Measurements from ENCODE around the gene RPRD2.
A peak's percentile ranks its signal among the peaks of the same experiment; 100 is the strongest.

Gene RPRD2

DNA sequence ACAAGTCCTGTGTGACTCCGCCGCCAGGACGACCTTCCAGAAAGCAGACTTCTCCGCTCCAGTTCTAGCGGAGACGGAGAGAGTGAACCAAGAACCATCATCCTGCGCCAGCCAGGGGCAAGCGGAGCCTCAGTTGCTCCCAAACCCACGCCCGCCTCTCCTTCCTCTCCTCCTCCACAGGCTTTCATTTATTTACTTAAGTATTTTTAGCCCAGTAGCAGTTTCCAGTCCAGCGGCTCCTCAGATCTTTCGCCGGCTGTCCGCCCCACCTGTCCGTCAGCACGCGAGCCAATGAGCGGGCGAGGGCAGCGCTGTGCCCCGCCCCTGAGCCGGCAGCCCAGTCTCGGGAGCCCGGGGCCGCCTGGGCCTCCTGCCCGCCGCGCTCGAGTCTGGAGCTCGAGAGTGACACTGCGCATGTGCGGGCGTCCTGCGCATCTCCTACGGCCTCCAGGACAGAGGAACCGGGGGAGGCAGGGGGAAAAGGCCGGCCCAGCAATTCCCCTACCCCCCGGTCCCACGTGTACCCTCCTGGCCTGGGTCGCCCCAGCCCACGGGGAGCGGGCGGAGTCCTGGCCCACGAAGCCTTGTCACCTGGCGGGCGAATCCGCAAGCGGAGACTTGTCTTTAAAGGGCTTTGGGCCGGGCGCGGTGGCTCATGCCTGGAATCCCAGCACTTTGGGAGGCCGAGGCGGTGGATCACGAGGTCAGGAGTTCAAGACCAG, 151.5 kb downstream of the RPRD2 start, which contains the start of gene FALEC:
Gene FALEC, plus strand, starts transcription at position 425 of the 722 bp plus-strand sequence.
- peak; percentile 100 for DNase-seq
- Histone ChIP-seq H3K36me3 (no peaks in the 10 kb centered on the region), H3K27ac (peak within 1 kb of the TSS; percentile 72), H3K9me3 (ENCODE audit: severe bottlenecking) (no peaks in the 10 kb centered on the region), H3K4me3 (ENCODE audit: low read depth, low read length) (peak within 1 kb of the TSS; percentile 56), H3K27me3 (ENCODE audit: insufficient read depth, low read depth, severe bottlenecking) (no peaks in the 10 kb centered on the region)
- TF ChIP-seq, protein P1, sequence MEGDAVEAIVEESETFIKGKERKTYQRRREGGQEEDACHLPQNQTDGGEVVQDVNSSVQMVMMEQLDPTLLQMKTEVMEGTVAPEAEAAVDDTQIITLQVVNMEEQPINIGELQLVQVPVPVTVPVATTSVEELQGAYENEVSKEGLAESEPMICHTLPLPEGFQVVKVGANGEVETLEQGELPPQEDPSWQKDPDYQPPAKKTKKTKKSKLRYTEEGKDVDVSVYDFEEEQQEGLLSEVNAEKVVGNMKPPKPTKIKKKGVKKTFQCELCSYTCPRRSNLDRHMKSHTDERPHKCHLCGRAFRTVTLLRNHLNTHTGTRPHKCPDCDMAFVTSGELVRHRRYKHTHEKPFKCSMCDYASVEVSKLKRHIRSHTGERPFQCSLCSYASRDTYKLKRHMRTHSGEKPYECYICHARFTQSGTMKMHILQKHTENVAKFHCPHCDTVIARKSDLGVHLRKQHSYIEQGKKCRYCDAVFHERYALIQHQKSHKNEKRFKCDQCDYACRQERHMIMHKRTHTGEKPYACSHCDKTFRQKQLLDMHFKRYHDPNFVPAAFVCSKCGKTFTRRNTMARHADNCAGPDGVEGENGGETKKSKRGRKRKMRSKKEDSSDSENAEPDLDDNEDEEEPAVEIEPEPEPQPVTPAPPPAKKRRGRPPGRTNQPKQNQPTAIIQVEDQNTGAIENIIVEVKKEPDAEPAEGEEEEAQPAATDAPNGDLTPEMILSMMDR (IDR thresholded peaks at IDR 0.05; ENCODE audit: low read depth, low read length), result no peak

DNA sequence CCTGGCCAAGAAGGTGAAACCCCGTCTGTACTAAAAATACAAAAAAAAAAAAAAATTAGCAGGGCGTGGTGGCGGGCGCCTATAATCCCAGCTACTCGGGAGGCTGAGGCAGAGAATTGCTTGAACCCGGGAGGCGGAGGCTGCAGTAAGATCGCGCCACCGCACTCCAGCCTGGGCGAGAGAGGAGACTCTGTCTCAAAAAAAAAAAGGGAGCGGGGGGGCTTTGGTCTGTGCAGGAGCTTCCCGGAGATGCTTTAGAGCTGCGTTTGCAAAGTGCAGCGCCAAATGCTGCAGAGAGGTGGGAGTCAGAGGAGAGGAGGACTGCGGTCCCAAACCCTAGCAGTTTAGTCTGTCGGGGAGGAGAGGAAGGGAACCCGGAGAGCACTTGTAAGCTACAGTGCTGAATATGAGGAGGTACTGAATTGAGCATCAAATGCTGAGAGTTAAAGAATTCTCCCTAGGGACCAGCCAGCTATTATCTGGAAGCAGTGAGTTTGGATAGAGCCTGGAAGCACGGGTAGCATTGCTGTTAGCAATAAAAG, 152.2 kb downstream of the RPRD2 start:
- Histone ChIP-seq H3K9me3 (ENCODE audit: severe bottlenecking) (no peaks in the 10 kb centered on the region), H3K27ac (peak overlapping the region; percentile 72), H3K4me3 (ENCODE audit: low read depth, low read length) (peak overlapping the region; percentile 56), H3K27me3 (ENCODE audit: insufficient read depth, low read depth, severe bottlenecking) (no peaks in the 10 kb centered on the region), H3K36me3 (no peaks in the 10 kb centered on the region)
- TF ChIP-seq, protein P1 (IDR thresholded peaks at IDR 0.05; ENCODE audit: low read depth, low read length), result no peak
- DNase-seq, result no peak

DNA sequence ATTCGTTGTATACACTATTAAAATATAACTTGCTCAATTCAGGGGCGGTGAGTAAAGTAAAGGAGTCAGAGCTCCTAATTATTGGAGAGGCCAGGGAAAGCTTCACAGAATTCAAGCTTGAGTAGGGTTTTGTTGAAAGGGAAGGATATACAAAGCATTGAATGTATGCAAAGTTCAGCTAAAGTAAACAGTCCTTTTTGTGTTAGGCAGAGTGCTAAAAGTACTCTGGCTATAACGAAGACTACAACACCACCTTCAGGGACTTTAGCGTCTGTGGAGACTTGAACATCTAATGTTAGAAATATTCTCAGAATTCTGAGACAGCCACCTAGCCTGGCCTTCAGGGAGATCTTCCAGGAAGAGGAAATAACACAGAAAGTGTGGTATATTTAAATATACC, 152.7 kb downstream of the RPRD2 start:
- H3K36me3 ChIP-seq, result no peaks in the 10 kb centered on the region
- H3K27me3 ChIP-seq (ENCODE audit: insufficient read depth, low read depth, severe bottlenecking), result no peaks in the 10 kb centered on the region
- DNase-seq, result no peak
- H3K9me3 ChIP-seq (ENCODE audit: severe bottlenecking), result no peaks in the 10 kb centered on the region
- no peak overlapping the region for H3K27ac ChIP-seq
- TF ChIP-seq, protein P1 (IDR thresholded peaks at IDR 0.05; ENCODE audit: low read depth, low read length), result no peak
- peak overlapping the region; percentile 56 for H3K4me3 ChIP-seq (ENCODE audit: low read depth, low read length)

DNA sequence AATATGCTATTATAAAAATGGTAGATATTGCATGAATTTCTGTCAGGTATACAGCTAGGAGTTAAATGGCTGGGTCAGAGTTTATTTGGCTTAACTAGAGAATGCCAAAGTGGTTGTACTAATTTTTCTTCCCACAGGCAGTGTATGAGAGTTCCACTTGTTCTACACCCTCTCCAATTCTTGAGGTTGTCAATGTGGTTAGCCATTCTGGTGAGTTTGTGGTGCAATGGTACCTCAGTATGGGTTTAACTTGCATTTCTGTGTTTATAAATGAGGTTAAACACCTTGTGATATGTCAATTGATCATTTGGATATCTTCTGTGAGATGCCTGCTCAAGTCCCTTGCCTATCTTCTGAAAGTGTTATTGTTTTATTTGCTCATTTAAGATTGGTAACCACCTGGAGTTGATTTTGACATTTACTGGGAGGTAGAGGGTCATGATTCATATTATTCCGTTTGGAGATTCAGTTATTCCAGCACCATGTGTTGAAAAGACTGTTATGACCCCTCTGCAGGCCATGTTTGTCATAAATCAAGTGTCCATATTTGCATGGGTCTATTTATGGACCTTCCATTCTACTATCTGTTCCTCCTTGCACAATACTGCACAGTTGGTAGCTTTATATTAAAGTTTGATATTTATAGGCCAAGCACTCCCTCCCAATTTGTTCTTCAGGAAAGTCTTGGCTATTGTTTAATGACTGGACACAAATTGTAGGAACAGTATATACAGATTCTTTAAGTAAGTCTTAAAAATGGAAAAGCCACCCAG, 157.4 kb downstream of the RPRD2 start:
- TF ChIP-seq, protein P1 (IDR thresholded peaks at IDR 0.05; ENCODE audit: low read depth, low read length), result no peak
- H3K36me3 ChIP-seq, result no peaks in the 10 kb centered on the region
- no peaks in the 10 kb centered on the region for H3K27me3 ChIP-seq (ENCODE audit: insufficient read depth, low read depth, severe bottlenecking)
- no peak for DNase-seq
- H3K9me3 ChIP-seq (ENCODE audit: severe bottlenecking), result no peaks in the 10 kb centered on the region
- H3K4me3 ChIP-seq (ENCODE audit: low read depth, low read length), result no peak overlapping the region
- H3K27ac ChIP-seq, result no peak overlapping the region

DNA sequence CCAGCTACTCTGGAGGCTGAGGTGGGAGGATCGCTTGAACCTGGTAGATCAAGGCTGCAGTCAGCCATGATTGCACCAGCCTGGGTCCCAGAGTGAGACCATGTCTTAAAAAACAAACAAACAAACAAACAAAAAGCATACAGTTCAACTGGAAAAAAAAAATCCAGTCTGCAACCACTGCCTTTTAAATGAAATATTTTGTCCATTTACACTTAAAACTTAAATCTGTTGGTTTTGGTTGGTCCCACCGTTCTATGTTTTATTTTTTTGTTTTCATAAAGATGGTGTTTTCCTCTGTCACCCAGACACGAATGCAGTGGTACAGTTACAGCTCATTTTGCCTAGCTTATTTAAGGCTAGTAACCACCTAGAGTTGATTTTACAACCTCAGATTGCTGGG, 161.4 kb downstream of the RPRD2 start:
- TF ChIP-seq, protein P1 (IDR thresholded peaks at IDR 0.05; ENCODE audit: low read depth, low read length), result no peak
- DNase-seq, result no peak
- no peaks in the 10 kb centered on the region for H3K36me3 ChIP-seq
- H3K27ac ChIP-seq, result no peak overlapping the region
- no peaks in the 10 kb centered on the region for H3K27me3 ChIP-seq (ENCODE audit: insufficient read depth, low read depth, severe bottlenecking)
- H3K9me3 ChIP-seq (ENCODE audit: severe bottlenecking), result peaks cover 3% of the 10 kb centered on the region
- no peak overlapping the region for H3K4me3 ChIP-seq (ENCODE audit: low read depth, low read length)
